Stimulated activated CD4-positive, alpha-beta T cell treated with anti-CD3 and anti-CD28 coated beads, TNF-alpha, amount 100 ng/mL, for 24 hours (primary cell): ENCODE results near the gene HMGB3.
"Not testable (repeated sequence)": the region's sequence is repeated elsewhere in the genome, so short reads cannot be mapped to it uniquely, and the experiment has no call there.

Experiments
- DNase-seq, 3 experiments: peaks; one replicate each; pipeline ENCODE4 v3.0.0-alpha.2; 2020; ENCODE audit warnings: low read depth in 3 of 3

The HMGB3 gene

GRCh38 chrX:150982788-150983520 is at the start of gene HMGB3:
TSS of gene HMGB3 (plus strand) at chrX:150983335. CDS start at chrX:150985600, 2,265 bp downstream.
- DNase-seq: peak; percentile 58 to 80 (median 58)

GRCh38 chrX:150933945-150934350 is 49.2 kb upstream of the HMGB3 start:
- DNase-seq: no peak

DNA sequence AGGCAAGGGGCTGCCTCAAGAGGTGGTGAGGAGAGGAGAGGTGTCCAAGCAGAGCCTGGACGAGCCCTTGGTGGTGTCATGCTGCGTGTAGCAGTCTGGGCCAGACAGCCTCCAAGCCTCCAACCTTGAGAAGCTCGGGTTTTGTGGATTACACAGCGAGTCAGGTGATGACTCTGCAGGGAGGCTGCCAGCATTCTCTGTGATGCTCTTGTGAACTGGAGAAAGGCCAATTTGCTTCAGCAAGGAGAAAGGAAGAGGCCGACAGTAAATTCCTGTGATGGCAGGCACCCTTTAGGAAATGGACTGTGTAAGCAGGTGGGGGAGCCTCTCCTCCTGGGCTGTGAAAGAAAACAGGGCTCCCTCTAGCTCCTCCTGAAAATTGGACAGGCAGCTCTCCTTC is 48.7 kb upstream of the HMGB3 start:
- no peak for DNase-seq

DNA sequence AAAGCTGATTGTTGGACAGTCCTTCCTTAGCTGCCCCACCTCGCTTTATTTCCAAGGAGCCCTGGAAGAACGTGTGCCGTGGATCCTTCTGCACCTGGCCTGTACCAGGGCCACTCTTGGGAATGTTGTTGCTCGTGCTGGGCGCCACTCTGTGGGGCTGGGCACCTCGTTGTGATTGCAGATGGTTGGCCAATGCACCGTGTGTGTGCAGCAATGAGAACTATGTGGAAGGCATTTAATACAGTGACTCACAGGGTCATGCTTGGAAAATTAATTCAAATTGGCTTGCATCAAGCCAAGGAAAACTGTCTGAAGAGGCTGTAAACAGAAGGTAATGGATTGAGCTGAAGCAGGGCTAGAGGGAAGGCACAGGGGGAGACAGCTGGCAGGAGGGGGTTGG is 47.7 kb upstream of the HMGB3 start:
- DNase-seq: no peak

- DNase-seq: no peak
These were observed 46.6 kb upstream of the HMGB3 start for GRCh38 chrX:150936556-150936955.

DNA sequence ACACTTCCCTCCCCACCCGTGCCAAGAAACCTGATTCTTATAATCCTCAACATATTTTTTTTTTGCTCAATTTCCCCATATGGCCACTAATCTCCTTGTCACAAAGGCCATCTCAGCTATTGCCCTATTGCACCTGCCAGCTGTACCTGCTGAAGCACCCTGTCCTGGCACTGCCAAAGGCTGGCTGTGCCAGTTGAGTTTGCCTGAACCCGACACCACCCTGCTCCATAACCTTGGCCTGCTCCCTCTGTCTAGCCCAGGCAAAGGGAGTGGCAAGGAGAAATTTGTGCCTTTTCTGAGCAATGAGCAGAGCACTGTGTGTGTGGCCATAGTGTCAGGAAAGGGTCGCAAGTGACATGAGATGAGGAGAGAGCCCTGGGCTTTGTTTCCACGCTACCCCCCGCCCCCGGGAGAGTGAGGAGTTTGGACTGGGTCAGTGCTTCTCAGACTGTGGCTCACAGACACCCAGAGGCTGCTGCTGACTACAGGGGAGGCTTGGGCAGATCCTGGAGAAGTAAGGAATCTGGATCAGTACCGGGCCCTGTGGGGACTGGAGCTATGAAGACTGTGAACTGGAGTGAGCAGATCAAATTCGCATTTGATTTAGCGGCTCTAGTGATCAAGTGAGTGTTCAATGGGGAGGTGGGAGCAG is 42.2 kb upstream of the HMGB3 start:
- DNase-seq: no peak

DNA sequence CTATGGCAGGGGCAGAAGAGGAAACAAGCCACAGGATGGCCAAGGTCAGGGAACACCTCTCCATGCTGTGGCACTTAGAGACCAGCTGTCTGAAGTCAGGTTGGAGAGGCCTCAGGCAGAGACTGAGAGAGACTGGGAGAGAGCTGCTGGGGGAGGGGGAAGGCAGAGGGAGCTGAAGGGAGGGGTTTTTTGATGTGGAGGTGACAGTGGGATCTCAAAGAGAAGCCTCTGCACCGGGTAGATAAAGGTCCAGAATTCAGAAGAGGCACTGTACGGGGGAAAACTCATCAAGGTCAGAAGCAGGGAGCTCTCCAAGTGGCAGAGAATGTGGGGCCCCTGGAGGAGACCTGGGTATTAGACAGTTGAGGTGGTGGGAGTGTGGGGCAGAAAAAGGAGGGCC is 41.6 kb upstream of the HMGB3 start:
- no peak for DNase-seq

DNA sequence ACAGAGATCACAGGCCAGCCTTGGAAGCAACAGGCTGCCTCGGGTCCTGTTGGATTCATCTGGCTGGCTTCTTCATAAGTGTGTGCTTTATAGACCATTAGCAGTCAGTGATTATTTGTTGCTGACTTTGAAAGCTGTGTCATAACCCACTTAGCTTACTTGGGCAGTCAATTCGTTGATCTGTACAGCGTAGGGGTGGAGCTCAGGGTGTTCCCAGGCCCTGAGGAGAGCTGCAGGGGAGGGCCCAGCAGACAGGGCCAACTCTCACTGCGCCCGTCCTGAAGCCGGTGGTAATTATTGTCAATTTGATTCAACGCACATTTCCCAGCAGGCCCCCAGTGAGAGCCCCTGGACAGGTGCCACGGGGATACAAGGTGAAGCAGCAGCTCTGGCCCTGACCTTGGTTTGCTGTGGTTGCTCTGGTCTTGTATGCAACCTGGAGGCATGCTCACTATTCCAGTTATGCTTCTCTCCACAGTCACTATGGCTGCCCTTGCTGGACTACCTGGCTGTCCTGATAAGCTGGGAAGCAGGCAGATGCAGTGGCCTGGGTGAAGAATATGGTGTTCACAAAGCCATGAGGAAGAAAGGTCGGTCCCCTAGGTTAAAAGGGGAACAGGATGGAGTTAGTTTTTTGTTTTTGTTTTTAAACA is 40.1 kb upstream of the HMGB3 start:
- DNase-seq: no peak

GRCh38 chrX:150944233-150944632 is 38.9 kb upstream of the HMGB3 start:
- DNase-seq: no peak

DNA sequence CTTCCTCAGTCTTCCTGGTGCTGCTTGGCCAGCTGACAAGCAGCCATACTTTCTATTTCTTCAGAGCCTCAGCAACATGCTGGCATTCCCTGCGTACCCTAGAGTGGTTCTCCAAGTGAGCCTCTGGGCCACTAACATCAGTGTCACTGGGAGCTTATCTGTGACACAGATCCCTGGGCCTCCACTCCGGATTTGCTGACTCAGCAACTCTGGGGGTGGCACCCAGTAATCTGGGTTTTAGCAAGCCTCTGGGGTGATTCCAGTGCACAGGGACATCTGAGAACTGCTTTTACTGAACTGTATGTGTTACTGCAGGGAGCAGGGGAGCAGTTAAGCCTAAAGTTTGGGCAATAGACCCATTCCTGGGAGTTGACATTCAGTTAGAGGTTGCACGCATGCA is 28.2 kb upstream of the HMGB3 start:
- no peak for DNase-seq

DNA sequence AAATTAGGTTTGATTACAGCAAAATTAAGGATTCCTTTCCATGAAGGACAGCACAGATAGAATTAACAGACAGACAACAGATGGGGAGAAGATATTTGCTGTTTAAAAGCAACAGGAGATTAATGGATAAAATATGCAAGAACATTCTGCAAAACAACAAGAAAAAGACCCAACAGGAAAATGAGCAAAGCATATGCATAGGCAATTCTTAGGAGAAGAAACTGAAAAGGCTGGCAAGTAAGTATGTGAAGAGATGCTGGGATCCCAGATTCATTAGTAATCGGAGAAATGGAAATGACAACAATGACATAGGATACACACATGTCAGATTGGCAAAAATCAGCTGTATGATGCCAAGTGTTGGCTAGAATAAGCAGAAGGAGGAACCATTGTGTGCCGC is 27.5 kb upstream of the HMGB3 start:
- no peak for DNase-seq

GRCh38 chrX:150958177-150958576 is 25.0 kb upstream of the HMGB3 start:
- DNase-seq: no peak

- DNase-seq: no peak
These were observed 23.6 kb upstream of the HMGB3 start for GRCh38 chrX:150959557-150959956.

- no peak for DNase-seq
These were observed 21.5 kb upstream of the HMGB3 start for GRCh38 chrX:150961631-150962030.

DNA sequence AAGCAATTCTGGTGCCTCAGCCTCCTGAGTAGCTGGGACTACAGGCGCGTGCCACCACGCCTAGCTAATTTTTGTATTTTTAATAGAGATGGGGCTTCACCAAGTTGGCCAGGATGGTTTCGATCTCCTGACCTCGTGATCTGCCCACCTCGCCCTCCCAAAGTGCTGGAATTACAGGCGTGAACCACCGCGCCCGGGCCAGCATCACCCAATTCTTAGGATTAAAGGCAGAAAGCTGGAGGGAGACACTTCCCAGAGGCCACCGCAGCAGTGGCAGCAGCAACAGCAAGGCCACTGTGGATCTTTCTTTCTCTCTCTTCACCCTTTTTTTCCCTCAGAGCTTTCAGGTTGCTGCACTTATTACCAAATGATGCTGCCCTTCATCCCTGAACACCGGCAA is 18.7 kb upstream of the HMGB3 start:
- DNase-seq: not testable (repeated sequence)

- no peak for DNase-seq
These were observed 16.9 kb upstream of the HMGB3 start for GRCh38 chrX:150966235-150966634.

DNA sequence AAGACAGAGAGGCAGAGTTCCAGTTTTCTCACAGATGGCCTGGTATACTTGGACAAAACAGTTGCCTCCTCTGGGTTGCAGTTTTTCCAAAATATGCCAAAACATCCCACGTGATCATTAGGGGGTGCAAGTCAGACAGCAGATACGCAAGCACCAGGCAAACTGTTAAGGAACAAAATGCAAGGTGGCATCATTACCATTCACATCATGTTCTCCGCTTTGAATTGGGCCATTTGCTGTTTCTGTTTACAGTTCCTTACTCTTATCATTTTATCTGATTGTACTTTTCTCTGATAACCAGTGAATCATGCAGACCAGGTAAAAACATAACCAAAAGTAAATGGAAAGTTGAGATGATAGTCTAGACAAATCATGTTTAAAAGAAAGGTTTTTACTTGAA is 16.4 kb upstream of the HMGB3 start:
- DNase-seq: no peak

- DNase-seq: no peak
These were observed 15.3 kb upstream of the HMGB3 start for GRCh38 chrX:150967786-150968185.

- DNase-seq: no peak
These were observed 14.0 kb upstream of the HMGB3 start for GRCh38 chrX:150968862-150969720.

GRCh38 chrX:150972450-150972849 is 10.7 kb upstream of the HMGB3 start:
- DNase-seq: no peak

- no peak for DNase-seq
These were observed 7.3 kb upstream of the HMGB3 start for GRCh38 chrX:150975655-150976390.
